GM12873 (cell line): ENCODE measurements around the gene KHDRBS2.

ENCODE experiments used
- CTCF ChIP-seq: IDR thresholded peaks from 2 replicates; pipeline ENCODE4 v1.5.1; 2012; ENCODE audit warnings: low read depth, mild to moderate bottlenecking, moderate library complexity, low read length, control low read depth; ENCODE audit not compliant: insufficient read depth; ENCODE audit errors: missing control alignments

Gene KHDRBS2

GRCh38 chr6:62146954-62147853, 138.8 kb downstream of the KHDRBS2 start:
- TF ChIP-seq CTCF = no peak

DNA sequence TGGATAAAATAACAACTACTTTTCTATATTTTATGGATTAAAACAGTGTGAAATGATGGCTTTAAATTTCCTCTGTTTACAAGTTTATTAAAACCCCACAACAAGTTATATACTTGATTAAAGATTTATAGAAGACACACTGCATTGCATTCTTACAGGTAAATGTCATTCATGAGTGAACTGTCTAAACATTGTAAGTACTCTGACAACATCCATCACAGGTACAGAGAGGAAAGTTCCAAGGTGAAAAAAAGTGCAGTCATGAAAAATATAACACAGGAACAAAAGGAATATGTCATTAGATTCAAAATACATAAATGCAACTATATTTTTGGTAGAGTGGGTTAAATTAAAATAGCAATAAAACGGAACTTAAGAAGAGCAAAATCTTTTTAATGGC, 156.9 kb downstream of the KHDRBS2 start:
- no peak for TF ChIP-seq CTCF

DNA sequence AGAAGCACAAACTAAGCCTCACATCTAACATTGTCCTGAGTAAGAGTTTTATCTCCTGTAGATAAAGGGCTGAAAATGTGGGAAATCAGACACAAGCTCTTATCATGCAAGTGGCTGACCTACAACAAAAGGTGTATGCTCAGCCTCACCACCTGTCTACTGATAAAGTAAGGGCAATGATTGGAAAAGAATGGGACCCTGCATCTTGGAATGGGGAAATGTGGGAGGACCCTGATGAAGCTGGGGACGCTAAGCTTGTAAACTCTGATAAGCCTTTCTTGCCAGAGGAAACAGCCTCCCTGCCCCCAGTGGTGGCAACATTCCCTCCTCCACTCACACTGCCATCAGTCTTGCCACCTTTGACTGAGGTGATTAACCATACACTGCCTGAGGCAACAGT, 166.6 kb downstream of the KHDRBS2 start:
- no peak for TF ChIP-seq CTCF

GRCh38 chr6:62103186-62103859, 182.7 kb downstream of the KHDRBS2 start:
- TF ChIP-seq CTCF = no peak

DNA sequence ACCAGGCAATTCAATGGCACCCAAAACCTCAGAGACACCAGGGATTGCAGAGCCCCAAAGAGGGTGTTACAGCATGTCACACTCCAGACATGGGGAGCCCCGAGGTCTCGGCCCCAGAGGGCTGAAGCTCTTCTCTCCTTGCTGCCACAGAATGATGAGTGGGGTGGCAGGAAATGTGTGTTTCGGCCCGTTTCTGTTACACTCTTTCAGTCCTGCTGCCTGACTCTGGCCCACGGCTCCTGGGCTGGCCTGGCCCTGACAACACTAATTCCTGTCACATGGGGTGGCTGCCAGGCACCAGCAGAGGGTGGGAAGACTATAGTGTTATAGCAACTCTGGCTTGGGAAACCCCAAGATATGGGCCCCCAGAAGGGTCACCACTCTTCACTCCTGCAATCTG, 183.6 kb downstream of the KHDRBS2 start:
- TF ChIP-seq CTCF = no peak

- TF ChIP-seq CTCF = no peak
Measured at GRCh38 chr6:62090442-62091229, 195.4 kb downstream of the KHDRBS2 start.

DNA sequence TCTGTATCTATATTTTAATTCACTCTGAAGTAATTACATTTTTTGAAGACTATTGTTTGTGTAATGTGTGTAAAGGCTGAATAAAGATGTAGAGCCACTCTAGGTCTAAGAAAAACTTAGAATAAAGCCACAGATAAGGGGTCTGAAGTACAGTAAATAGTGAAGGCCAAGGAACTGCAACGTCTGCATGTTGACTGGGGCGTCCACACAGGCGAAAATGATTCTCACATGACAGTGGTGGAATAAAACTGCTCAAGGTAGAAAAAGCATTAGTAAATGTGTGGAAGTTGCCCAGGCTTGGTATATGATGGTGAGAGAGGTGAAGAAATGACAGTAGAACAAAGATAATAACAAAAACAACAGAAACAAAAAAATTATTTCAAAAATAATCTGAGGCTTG, 196.2 kb downstream of the KHDRBS2 start:
- no peak for TF ChIP-seq CTCF
